GM19455 (cell line): ENCODE data around the gene APEH.

Experiments used
- ATAC-seq: cut with Tn5 transposase; IDR thresholded peaks from one replicate; pipeline ENCODE4 v1.9.1; 2021; ENCODE audit not compliant: unreplicated experiment

The APEH gene

DNA sequence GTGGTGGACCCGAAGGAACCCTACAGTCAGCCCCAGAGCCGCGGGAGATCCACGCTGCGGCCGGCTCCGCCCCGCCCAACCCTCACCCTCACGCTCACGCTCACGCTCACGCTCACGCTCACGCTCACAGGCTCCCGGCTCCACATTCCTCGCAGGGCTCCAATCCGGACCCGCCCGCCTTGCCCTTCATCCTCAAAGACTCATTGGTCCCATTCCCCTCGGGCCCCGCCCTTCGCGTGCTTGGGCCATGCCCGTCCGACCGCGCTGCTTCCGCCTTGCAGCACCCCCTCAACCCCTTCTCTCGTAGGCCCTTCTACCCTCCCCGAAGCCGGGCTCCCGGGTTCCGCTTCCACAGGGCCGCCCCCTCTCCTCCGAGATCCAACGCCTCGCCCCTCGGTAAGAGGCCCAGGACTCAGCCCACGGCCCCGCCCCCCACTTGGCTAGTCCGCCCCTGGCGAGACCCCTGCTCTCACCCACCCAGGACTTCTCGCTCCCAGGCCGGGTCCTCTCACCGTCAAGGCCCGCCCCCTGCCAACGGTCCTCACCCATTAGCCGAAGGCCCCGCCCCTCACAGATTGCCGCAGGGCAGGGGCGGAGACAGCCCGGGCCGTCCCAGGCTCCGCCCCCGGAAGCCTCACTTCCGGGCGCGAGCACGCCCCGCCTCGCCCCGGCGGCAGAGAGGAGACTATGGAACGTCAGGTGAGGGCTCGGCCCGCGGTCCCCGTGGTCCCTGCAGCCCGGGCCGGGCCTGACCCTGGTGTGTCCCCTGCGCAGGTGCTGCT lies at the start of gene APEH:
TSS of gene APEH (plus strand) at position 637 of the 782 bp plus-strand sequence. CDS start at position 688, 51 bp downstream.
- peak; percentile 75 for ATAC-seq

DNA sequence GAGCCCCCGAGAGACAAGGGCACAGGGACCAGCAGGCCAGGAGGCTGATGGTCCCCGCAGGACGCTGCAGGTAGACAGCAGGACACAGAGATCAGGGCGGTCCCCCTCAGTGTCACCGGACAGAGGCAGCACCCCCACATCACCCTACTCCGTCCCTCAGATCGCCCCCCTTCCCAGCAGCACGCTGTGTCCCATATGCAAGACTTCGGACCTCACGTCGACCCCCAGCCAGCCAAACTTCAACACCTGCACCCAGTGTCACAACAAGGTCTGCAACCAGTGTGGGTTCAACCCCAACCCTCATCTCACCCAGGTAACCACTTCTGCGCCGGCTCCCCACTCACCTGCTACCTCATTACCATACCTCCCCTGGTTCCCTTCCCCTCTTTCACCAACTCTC lies 49.1 kb upstream of the APEH start:
- no peak for ATAC-seq

DNA sequence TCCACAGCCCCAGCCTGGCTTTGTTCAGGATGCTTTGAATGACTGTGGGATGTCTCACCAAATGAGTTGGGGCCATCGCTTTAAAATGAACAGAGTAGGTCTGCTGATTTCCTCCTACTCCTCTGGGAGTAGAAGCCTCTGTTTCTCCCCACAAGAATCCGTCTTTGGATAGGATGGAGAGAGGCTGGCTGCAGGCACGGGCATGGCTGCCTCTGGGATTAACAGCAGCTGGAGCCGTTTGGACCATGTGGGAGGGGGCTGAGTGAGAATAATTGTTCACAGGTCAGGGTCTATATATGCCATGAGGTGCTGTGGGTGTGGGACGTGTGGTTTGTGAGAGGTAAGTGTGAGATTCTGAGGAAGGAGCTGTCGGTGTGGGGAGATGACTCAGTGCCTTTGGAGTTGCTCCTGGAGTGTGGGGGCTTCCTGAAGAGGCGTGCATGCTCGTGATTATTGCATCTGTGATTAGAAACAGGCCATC lies 48.0 kb upstream of the APEH start:
- no peak for ATAC-seq

DNA sequence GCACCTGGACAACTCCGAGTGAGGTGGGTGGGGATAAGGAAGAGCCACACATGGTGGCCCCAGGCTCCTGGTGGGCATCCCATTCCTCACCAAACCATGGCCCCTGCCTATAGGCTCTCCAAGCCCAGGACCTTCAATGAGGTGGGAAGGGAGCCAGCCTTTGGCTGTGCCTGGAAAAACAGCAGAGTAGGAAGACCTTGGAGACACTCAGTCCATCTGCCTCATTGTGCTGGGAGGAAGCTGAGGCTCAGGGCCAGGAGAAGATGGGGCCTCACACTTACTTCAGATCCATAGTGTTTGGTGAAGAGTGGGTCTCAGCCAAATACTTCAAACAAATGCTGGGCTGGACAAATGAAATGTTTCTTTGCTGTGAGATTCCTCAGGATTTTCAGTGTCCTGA lies 47.4 kb upstream of the APEH start:
- no peak for ATAC-seq

DNA sequence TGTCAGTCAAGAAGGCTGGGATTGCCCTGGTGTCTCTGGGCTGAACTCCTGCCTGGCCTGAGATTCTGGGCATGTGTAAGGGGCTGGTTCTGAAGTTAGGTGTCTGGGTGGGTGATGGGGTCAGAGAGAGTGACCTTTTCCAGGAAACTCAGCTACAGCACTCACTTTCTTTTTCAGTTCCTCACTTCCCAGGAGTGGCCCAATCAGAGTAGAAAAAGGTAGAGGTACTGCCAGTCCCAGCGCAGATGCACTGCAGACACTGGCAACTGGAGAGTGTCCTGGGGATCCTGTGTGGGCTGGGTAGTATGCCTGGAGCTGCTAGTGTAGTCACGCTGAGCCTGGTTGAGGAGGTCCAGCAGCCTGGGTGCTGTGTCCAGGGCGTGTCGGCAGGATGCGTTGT lies 46.5 kb upstream of the APEH start:
- ATAC-seq: no peak

DNA sequence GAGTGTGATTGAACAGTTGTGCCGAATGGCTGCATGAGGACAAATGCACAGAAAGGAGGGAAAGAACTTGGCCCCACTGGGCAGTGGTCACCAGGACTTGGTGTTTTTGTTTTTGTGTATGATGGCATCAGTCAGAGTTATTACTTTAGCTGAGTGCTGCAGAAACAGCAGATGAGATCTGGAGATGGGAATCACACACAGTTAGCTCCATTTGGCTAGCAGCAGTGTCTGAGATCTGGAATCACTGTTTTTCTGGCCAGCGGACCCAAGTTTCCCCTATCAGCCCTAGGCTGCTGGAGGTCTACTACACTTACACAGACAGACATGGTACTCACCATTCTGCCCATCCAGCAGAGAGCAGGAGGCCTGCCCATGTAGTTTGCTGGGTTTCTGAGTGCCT lies 45.9 kb upstream of the APEH start:
- no peak for ATAC-seq

DNA sequence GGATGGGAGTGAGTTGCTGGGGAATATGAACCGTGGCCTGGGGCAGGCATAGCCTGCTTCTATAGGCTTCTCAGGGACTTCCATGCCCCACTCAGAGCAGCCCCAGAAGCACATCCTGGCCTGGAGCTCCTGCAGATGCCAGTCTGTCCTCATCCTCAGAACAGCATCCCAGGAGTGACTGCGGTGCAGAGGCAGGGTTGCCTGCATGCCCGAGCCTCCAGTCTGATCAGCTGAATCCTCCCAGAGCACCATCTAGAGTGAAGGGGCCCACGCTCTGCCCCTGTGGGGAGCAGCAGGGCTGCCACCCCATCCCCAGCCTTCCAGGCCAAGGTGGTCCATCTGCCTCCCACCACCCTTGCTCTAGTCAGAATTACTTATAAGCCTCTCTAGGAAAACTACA lies 44.7 kb upstream of the APEH start:
- ATAC-seq: no peak

DNA sequence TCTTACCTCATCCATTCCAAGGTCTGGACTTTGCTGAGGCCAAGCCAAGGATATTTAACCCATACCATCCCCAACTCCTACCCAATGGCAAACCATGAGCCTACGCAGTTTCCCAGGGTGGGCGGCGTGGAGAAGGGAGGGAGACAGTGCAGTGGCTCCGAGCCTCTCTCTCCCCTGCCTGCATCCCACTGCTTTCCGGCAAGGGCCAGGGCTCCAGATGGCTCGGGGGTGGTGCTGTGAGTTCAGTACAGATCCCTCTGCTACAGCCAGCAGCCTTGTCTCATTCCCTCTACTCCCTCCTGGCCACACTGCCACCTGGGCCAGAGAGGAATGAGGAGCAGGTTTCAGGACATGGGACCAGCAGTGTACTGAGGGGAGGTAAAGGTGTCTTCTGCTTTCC lies 44.3 kb upstream of the APEH start:
- no peak for ATAC-seq

DNA sequence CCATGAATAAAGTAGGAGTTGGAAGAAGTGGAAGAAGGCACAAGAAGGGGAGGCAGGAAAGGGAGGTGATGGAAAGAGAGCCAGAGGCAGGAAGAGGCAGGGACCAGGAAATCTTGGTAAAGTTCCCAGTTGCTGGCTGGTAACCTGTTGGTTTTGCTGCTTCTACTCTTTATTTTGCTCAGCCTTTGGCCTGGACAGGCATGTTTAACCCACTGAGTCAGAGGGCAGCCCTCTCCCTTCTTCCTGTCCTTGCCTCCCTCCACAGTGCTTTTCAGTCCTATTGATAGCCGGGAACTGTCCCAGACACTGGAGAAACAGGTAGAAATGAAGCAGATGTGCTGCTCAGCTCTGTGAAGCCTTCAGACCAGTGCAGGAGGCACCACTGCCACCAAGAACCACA lies 43.4 kb upstream of the APEH start:
- no peak for ATAC-seq

DNA sequence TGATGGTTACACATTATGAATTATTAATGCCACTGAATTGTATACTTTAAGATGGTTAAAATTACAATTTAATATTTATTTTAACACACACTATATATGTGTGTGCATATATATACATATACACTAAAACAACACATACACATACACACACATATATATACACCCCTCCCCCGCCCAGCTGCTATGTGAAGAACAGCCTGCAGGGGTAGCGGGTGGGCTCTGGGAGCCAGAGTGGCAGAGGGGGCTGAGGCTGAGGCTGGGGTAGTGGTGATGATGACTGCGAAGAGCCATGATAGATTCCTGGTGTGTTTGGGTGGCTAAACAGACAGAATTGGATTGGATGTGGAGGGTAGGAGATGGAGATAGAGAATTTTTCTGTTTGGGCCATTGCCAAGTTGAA lies 39.4 kb upstream of the APEH start:
- ATAC-seq: no peak

DNA sequence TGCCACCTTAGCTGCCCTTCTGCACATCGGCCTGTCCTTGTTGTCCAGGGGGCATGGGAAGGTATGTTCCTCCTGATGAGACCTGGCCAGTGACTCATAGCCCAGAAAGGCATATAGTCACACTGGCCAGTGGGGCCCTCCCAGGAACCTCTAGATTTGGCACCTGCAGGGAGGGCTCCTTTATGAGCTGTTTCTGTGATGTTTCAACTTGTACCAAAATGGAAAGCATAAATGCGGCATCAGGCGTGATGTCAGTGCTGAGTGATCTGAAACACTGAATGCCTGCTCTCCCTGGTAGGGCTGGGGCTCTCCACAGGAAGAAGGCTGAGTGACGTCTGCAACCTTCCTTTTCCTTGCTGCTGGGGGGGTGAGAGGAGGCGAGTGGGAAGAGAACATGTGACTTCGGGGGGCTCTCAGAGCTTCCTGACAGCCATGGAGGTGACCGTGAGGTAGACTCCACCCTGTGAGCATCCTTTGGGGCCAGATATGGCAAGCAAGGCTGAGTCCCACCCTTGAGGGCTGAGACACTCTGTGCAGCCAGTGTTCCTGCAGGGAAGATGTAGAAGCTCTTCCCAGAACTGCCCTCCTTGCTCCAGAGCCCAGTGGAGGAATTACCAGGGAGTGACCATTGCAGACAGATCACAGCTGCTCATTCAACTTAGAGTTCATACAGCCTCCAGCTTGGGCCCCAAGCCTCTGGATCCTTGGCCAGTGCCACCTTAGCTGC lies 37.1 kb upstream of the APEH start:
- ATAC-seq: no peak

DNA sequence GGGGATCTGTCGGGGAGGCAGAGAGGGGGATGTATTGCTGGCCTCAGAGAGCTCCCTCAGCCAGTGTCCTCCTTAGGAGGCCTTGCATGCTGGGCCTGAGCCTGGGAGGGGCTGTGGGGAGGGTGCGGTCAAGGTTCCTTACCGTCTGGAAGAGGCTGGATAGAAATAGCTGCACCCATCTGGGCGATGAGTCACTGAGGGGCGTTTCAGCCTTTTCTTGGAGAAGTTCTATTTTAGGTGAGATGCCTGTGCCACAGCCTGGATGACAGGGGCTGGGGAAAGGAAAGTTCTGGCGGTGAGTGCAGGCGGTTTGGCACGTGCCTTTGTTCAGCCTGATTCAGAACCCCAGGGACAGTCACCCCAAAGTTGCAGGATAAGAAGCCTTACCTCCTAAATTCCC lies 35.7 kb upstream of the APEH start:
- no peak for ATAC-seq

DNA sequence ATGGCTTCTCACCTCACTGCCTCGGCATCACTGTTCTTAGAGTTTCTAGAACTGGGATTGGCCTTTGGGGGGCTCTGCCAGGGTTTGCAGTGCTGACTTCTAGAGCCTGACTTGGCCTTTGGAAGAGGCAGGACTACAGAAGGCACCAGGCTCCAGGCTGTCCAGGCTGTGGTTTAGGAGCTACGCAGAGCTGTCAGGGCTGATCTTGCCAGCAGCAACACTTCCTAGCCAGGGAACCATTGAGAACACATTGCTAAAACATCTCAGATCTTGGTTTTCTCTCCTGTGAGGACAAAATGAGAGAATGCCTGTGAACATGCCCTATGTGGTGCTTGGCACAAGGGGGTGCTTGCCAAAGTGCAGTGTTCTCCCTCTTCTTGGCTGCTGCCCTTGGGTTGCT lies 34.6 kb upstream of the APEH start:
- ATAC-seq: no peak

DNA sequence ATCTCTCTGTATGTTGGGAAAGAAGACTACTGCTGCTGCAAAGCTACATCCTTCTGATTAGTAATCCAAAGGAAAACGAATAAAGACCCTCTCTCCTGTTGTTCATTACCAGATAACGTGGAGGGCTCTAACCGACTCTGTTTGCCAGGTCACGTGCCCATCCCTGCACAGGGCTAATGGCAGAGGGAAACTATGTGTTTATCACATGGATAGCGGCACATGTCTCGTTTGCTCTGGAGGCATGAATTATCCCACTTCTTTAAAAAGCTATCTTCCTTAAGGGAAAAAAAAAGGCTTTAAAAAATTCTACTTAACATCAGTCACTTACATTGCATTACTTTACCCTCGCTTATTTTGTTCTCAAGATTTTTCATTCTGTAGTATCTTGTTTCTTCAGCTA lies 32.9 kb upstream of the APEH start:
- no peak for ATAC-seq

DNA sequence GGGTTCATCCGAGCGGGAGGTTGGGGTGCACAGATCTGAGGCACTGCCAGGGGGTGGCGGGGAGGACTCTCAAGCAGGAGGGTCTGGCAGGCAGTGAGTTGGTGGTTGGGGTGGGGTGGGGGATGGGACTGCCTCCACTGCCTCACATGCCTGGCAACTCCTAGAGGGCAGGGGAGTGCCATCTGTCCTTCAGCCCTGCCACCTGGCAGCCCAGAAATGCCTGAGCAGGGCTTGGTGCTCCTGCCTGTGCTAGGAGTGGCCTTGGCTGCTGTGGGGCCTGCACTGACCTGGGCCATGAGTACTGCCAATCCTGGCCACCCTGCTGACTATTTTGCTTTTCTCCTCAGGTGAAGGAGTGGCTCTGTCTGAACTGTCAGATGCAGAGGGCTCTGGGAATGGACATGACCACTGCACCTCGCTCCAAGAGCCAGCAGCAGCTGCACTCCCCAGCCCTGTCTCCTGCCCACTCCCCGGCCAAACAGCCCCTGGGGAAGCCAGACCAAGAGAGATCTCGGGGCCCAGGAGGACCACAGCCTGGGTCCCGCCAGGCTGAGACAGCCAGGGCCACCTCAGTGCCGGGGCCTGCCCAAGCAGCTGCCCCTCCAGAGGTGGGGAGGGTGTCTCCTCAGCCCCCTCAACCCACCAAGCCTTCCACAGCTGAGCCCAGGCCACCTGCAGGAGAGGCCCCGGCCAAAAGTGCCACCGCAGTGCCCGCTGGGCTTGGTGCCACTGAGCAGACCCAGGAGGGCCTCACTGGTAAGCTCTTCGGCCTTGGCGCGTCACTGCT lies 32.0 kb upstream of the APEH start:
- no peak for ATAC-seq

DNA sequence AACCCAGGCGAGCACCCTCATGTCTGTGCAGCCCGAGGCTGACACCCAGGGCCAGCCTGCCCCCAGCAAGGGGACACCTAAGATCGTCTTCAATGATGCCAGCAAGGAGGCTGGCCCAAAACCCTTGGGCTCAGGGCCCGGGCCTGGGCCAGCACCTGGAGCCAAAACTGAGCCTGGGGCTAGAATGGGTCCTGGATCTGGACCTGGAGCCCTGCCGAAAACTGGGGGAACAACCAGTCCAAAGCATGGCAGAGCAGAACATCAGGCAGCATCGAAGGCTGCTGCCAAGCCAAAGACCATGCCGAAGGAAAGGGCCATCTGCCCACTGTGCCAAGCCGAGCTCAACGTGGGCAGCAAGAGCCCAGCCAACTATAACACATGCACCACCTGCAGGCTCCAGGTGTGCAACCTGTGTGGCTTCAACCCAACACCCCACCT lies 31.4 kb upstream of the APEH start:
- ATAC-seq: no peak

DNA sequence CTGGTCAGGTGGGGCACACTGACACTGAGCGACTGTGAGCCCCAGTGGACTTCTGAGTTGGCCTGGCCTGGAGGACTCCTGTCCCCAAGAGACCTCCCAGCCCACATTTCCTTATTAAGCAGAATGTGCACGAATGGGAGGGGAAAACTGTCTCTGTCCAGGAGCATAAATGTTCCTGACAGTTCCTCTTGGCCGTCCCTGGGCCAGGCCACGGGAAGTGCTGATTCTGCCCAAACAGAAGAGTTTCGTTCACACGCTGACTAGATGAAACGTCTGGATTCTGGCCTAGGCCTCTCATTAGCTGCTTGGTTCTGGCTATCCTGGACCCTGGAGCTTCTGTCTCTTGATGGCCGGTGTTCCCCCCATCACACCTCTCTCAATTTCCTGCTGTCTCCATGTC lies 29.5 kb upstream of the APEH start:
- ATAC-seq: no peak

DNA sequence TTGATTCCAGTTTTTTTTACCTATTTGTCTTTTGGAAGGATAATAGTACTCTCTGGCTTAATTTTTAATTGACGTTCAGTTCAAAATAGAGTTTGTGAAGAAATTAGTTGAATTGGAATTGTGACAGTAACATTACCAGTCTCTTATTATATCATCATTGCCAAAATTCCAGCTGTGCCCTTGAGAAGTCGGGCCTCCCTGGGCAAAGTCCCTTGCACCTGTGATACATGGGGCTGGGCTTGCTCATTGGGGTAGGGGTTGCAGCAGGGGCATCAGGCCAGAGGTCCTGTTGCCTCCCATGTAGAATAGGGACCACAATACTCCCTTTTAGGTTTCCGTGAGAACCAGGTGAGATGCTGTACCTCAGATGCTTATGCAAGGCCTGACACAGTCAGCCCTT lies 27.9 kb upstream of the APEH start:
- ATAC-seq: no peak

DNA sequence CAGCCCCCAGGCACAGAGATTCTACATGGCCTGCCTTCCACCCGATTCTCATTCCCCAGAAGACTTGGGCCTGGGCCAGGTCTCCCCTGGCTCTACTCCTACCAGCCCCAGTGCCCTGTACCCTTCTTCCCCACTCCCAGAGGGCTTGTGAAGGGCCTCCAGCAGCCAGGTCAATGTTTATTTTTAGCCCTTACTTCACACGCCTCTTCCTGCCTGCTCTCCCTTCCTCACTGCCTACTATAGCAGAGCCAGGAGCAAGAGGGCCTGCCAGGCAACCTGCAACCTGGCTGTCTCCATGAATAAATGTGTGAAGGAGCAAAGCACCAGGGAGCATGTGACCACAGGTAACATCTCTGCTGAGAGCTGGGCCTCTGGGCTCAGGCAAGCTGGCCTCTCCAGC lies 26.4 kb upstream of the APEH start:
- no peak for ATAC-seq

DNA sequence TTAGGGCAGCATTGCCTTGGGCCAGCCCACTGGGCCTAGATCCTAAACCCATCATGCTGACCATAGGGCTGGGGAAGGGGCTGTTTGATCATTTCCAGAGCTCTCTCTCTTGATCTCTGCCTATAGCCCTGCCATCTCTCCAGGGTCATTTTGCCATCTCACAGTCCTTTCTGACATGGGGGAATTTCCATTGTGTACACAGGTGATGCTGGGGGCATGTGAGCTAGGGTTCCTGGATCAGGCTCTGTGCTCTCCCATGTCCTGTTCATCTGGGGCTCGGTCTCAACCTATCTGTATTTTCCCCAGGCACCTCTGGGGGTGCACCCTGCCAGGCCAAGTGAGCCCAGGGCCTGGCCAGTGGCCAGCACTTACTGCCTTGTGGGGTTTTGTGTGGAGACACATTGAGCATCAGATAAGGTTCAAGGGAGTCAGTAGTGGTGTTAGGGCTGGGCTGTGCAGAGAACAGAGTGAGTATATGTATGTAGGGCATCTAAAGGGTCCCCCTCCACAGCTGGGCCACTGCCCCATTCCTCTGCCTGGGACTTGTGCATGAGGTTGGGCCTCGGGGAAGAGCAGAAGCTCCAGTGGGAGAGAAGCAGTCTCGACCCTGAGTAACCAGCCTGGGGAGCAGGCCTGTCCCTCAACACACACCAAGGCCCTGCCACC lies 25.7 kb upstream of the APEH start:
- no peak for ATAC-seq

DNA sequence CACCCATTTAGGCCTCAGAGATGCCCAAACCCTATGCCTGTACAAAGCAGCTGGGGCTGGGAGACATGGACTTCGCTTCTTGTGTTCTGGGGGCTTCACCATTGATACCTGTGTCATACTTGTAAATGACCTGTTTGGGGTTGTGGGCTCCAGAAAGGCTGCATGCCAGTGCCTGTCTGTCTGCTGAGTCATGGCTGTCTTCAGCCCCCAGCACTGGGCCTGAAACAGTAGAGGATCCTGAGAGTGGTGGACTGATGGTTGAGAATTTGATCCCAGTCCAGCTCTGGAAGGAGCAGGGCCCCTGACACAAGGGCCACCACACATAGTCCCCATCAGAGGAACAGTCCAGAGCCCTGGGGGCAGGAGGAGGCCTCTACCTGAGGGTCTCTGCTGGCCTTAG lies 24.6 kb upstream of the APEH start:
- ATAC-seq: no peak
